ENCODE data around the gene TBC1D16.

The TBC1D16 gene

DNA sequence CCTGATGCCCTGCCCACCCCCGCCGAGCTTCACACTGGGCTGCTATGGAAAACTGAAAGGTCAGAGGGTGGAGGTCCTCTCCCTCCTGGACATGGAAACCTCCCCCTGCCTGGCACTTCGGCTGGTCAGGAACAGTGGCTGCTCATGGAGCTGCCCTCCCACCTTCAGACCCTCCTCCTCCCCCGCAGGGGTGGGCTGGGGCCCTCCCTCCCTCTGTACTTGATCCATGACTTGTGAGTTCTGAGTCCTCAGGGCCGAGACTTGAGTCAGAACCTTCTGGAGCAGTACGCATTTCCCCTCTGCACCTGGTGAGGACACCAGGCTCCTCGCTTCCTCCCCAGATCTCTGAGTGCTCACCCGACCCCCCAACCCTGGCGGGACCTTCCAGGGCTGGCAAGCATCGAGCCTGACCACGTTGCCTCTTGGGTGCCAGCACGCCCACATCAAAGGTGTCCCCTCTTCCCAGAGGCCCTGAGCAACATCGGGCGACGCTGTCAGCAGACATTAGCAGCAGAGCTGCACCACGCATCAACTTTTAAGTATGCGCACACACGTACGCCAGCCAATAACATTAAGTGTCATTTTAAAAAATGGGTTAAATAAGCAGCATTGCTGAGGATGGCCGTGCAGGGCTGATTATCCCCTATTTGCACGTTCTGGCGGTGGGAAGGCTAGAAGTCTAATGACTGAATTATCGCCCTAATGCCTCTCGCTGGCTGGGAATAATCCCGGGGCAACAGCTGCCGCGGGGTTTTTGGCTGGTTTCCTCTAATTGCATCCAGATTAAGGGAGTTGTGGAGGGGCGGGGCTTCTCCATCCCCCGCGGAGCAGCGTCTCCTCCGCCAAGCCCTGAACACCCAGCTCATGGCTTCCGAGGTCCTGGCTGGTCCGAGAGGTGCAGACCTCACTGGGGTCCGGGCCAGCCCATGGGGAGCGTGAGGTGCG, 98.0 kb downstream of the TBC1D16 start:
- no peak for DNase-seq (ENCODE audit: low read depth)

DNA sequence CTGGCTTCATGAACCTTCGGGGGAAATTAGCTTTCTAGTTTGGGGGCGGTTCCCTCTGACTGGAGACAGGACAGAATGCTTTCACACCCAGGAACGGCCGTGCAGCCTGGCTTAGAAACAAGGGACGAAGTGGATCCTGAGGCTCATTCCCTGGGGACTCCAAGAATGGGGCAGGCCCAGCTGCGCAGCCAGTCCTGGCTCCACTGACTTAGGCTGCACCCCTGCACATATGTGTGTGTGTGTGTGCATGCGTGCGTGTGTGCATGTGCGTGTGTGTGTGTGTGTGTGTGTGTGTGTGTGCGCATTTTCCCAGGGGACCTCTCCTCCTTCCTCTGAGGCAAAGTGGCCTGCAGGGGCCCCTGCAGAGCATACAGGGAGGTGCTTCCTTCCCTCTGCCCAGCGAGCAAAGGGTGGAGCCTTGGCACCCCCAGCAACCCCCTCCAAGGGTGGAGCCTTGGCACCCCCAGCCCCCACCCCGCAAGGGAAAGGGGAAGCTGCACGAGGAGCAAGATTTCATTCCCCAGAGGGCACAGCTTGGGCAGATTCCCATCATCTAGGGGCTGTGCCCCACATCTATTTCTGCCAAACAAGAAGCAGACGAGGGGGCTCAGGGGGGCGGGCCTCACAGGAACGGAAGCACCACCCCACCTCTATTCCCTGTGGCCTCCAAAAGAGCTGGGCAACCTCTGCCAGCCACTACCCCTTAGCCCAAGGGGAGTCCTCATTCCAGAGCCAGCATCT, 98.9 kb downstream of the TBC1D16 start:
- DNase-seq (ENCODE audit: low read depth) = no peak

DNA sequence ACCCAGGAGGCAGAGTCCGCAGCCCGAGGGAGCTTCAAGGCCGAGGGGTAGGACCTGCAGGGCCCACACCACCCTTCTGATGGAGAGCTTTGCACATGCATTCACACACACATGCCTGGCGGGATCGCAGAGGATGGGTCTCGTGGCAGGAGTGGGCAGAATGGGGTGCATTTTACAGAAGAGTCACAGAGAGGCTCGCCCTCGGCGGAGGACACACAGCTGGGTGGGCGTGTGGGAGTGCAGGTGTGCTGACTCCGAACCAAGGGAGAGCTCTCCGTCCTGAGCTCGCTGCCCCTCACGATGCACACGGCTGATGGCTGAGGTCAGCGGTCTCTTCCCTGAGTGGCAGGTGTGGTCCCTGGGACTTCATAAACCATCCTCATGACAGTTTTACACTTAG, 99.6 kb downstream of the TBC1D16 start:
- no peak for DNase-seq (ENCODE audit: low read depth)

DNA sequence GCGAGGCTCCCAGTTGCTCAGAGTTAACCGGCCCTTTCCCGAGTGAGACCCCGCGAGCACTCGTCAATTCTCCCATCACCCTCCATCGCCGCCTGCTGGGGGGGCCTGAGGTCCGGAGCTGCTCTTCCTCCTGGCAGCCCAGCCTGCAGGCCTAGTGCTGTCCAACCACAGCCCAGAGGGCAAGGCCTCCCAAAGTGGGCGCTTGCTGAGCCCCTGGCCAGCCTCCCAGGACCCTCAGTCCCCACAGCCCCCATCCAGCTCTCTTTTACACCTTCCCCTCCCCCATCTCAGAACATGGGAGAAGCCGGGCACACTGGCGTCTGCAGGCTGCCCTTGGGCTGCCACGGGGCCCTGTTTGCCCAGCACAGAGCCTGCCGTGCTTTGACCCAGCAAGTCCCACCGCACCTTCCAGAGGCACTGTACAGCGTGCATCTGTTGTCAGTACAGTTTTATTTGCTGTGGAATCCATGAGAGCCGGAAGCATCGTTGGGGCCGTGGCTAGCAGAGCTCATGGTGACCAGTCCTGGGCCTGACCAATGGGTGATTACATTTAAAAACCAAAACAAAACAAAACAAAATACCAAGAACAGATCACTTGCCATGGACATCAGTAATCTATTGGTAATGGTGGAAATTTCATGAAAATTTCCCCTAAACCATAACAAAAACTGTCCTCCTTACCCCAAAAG, 100.3 kb downstream of the TBC1D16 start:
- no peak for DNase-seq (ENCODE audit: low read depth)

DNA sequence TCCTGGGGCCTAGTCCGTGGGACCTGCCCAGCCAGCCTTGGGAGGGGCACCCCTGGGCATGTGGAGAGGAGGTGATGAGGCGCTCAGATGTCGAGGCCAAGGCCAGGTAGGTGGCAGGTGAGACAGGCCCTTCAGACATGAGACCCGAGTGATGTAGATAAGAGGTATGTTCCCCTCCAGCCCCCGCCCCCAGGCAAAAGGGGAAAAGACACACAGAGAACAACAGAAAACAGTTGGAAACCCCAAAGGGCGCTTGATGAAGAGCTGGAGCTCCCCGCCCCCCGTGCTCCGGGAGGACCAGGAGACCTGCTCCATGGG, 101.1 kb downstream of the TBC1D16 start:
- DNase-seq (ENCODE audit: low read depth) = no peak

DNA sequence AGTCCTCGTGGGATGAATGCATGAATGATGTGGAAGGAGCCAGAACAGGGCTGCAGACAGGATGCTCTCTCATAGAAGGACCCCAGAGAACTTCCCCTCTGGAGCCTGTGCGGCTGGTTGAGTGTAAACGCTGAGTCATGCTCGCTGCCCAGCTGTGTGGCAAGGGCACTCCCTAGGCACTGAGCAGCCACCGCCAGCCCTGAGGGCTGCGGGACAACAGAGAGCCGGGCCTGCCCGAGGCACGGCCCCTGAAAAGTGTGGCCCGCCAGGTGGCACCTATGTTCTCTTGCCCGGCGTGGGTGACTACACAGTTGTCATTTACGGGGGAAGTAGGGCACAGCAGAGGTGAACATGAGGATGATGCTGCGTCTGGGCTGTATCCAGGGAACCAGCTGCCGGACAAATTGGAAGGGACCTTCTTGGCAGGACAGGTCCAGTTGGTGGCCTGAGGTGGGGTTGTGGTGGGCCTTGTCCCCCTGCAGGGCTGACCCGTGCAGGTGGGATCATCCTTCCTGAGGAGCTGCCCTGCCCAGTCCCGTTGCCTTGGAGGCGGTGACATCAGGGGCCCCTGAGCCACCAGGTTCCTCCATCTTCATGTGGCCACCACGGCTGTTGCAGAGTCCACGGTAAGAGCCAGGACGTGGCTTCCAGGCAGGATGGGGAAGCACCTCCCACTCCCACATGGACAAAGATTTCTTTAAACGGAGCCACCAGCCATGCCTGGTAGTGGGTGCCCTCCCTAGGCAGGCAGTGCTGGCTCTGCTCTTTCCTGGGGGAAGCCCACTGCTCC, 101.6 kb downstream of the TBC1D16 start:
- DNase-seq (ENCODE audit: low read depth) = no peak

DNA sequence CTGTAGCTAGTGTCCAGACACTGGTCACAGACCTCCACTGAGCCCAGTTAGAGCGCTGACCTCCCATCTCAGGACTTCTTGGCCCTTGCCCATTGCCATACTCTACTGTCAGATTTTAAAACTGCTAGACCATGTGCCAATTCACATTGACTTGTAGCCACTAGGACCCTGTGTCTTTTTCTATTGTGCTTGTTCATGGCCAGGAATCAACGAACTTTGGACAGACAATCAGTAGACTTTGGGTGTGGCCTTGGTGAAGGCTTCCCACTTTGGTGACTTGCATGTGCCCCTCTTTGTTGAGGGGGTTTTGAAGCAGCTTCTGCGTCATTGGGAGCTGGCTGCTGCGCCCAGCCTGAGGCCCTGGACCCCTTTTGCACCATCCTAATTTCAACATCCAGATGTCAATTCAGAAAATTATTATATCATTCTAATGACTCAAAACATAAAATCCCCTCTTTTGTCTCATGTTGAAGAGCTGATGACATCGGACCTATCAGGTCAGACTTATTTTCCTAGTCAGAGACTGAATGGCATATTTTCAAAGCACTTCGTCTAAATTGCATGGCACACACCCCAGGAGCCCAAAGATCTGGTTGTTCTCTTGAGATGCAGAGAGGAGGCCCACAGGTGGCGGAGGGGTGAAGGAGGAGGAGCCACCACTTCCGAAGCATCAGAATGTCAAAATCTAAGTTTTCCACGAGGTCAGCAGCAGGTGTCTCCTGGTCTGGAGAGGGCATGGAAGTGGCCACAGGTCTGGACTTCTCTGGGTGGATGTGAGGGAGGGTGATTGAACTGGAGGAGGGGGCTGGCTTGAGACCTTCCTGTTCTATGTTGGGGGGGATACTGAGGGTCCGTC, 103.0 kb downstream of the TBC1D16 start:
- DNase-seq (ENCODE audit: low read depth) = no peak

DNA sequence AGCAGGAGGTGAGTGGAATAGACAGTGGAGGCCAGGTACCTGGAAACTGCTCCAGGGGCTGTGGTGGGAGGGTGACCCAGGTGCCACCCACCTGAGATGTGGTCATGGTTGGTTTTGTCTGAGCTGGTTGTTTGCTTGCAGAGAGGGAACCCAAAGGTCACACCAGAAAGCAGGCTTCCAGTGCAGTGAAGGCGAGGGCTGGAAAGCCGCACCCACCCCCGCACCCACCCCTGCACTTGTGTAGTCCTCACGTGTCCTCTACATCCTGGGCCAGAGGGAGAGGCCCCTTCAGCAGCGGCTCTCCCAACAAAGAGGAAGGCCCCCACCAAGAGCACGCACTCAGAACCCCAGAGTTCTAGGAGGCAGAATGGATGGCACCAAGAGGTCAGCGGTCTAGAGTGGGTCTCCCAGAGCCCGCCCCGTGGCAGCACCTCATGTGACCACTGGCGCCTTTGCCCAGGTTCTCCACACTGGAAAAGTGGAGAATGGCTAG, 103.8 kb downstream of the TBC1D16 start:
- DNase-seq (ENCODE audit: low read depth) = no peak

DNA sequence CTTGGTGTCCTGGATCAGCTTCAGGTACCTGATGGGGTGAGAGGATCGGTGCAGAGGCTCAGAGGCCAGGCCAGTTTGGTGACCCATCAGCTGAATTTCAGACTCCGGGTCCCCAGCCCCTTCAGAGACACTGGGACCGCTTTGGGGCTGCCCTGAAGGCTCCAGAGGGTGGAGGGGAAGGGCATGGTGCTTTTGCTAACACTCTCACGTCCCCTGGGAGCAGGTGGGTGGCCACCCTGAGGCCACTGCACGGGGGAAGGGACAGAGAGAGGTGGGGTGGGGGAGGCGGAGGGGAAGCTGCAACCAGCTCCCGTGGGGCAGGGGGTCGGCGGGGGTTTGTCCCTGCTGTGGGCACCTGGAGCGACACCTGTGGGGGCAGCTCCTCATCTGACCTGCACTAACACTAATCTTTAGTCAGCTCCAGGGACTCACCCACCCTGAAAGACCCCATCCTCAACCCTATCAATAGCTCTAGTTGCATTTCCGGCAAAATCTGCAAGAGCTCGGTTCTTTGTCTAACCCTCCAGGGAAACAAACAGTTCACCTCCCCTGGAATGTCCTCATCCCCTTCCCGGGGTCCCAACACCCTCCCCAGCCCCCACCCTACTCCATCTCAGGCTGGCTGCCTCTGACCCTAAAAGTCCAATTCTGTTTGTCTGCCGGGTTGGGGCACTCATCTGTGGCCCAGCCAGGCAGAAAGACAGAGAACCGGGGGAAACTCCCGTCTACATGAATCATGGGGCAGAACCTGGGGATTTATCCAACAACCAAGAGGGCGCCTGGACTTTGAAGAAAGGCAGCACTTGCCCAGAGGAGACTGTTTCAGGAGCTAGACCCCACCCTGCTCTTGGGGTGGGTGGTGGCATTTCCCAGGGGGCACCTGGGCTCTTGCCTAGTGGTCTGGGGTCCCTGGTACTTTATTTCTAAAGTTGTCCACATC, 104.5 kb downstream of the TBC1D16 start:
- DNase-seq (ENCODE audit: low read depth) = no peak

DNA sequence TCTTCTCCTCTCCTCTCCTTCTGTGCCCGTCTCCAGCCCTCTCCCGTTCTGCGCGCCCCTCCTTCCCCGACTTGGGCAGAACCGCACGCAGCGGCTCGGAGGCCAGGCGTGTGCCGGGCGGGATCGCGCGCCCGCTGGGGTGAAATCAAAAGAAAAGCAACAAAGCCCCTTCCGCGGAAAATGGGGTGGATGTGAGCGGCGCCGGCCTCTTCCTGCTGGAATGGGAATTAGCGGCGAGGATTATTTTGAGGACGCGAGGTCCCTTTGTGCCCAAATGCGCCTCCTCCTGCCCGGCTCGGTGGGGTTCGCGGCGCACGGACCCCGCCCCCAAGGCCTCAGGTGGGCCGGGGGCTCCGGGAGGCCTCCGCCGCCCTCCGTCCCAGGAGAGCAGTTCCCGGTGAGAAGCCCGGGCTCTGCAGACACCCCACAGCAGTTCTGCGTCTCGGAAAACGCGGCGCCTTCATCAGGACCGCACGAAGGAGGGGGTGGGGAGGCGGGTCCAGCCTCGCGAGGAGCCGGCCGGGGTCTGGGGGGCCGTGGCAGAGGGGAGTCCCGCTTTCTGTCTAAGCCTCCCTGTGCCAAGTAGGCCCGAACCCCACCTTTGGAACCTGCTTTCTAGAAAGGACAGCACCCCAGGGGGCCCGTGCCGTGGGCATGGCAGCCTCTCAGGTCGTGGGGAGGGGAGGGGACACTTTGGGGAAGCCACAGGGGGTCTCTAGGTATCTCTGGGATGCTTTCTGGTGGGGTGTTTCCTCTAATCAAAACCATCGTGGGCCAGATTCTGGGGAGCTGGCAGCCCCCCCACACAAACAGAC, 105.4 kb downstream of the TBC1D16 start:
- no peak for DNase-seq (ENCODE audit: low read depth)

DNA sequence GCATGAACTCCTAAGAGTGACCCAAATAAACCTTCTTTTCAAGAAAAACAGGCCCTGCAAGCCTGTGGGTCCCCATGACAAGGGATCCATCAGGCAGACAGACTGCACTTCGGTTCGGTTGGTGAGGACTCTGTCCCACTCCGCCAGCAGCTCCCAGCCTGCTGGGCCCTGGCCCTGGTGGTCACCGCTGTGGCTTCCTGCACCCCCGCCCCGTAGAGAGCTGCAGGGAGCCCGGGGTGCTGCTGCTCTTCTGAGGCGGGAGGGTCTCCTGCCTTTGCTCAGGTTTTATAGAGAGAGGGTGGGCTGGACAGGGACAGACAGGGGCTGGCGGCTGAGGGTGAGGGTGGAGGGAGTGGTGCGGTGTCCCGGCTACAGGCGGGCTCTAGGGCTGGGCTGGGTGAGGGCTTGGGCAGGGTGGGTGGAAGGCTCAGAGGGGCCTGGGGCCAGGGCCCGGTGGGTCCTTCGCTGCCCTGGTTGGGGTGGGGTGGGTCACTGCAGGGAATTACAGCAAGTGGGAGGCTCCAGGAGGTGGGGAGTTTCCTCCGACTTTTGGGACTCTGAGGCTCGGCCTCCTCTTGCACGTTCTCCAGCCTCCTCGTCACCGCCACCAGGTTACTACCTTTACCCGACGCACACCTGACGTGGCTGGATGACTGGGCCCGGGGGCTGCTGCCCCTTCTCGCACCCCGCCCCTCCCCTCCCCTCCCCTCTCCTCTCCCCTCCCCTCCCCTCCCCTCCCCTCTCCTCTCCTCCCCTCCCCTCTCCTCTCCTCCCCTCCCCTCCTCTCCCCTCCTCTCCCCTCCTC, 106.2 kb downstream of the TBC1D16 start:
- no peak for DNase-seq (ENCODE audit: low read depth)

DNA sequence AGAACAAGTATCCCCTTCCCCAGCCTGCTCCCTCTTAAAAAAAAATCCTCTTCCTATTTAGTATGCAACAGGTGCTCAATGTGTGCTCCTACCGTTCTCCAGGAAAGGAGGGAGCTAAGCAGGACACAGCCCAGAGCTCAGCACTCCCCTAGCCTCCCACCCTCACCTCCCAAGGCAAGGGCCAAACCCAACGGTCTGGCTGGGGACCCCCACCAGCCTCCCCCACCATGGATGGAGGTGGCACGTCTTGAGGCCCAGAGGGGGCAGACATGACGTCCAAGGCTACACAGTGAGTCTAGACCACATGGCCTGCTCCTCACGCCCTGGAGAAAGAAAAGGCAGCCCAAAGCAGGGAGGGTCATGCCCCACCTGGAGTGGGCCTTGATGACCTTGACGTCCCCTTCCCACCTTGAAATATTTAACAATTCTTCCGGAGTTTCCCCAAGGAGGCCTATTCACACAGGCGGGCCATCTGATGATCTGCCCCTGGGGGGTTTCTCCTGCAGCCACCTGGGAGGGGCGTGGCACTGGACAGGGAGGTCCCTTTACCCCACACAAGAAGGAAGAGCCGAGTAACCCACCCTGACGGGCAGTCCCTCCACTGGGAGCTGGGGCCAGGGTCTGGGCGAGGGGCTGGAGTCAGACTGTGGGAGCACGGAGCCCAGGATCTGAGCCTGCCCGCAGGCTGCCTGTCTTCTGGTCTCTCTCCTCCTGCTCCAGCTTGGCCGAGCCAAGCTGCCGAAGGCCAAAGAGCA, 107.0 kb downstream of the TBC1D16 start:
- DNase-seq (ENCODE audit: low read depth) = no peak

DNA sequence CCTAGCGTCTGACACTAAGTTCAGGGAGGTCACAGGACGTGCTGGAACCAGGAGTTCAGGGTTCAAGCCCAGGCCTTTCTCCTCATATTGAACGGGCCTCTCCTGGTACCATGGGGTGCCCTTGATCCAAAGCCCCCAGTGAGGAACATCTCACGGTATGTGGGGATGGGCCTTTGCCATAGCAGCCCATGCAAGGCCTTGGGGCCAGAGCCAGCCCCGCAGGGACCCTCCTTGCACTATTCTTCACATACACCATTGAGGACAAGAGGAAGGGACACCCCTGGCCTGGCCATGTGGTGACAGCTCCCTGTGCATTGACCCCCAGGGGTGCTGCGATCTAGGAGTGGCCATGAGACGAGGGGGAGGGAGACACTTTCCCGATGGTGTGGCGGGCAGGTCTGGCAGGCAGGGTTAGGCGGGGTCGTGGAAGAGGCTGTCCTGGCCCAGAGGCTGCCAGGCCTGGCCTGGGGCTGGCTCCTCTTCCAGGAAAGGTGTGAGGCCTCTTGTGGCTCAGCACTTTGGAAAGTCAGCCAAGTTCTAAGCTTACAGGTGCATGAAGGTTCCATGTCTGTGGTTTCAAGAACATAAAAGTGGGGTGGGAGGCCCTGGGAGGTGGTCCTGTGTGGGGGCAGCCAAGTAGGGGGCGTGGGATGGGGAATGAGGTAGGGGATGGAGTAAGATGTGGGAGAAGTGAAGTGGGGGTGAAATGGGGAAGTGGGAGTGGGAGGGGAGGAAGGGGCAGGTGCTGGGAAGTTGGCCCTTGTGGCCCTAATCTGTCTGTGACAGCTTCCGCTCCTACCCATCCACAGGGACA, 107.8 kb downstream of the TBC1D16 start:
- DNase-seq (ENCODE audit: low read depth) = no peak

DNA sequence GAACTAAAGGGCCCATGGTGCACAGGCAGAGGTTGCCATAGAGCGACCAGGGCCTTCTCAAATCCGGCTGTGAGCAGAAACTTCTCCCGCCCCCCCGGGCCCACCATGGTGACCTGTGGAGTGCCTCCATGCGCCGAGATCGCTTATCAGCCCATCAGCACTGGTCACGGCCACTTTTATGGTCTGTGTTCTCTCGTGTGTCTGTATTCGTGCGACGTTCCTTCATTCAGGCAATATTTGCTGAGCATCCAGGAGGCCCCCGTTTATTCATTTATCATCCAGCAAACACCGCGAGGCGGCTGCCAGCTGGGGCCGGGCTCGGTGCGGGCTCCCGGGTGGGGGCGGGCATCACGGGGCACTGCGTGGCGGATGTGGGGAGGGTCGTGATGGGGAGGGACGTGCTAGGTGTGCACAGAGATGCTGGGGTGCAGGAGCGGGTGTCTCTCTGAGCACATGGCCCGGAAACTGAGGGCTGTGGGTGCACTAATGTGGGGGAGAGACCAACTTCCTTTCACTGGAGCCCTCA, 108.5 kb downstream of the TBC1D16 start:
- no peak for DNase-seq (ENCODE audit: low read depth)

DNA sequence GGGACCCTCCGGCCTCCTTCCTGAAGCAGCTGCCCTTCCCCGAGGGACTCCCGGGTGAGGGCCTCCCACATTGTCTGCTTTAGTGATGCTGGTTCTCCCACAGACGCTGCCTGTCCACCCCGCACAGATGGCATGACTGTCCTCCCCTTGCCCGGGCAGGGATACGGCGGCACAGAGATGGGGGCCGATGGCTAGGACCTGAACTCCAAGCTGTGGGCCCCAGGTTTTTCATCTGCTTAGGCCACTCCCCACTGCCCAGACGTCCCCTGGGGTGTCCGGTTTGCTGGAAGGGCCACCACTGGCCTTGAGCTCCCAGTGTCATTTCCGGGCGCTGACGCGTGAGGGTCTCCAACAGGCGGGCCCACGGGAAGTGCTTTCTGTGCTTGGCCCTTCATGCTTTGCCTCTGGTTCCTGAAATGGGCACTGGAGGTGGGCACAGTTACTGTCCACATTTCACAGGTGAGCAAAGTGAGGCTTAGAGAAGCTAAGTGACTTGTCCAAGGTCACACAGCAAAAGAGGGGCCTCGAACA, 109.0 kb downstream of the TBC1D16 start:
- no peak for DNase-seq (ENCODE audit: low read depth)

DNA sequence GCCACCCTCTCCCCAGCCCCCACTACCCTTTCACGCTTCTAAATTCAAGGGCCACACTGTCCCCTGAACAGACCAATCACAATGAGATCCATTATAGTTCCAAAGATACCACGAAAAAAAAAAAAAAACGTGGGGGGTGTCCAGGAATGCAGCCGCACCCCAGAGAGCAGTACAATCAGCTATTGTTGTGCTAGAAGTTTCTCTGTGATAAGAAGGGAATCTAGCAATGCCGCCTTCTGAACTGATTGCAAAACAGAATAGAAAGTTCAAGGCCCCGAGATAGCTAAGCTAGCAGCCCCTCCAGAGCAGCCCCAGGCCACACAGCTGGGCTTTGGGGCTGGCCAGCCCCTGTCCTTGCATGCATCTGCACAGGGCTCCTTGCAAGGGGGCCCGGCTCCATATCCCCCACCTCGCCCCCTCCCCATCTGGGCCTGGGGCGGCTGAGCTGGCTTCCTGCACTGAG, 109.5 kb downstream of the TBC1D16 start:
- no peak for DNase-seq (ENCODE audit: low read depth)

Measured in stimulated activated CD8-positive, alpha-beta memory T cell treated with anti-CD3 and anti-CD28 coated beads, Interleukin-4, amount 100 ng/mL, for 24 hours (primary cell).